HL-60 (cell line): Measurements from ENCODE around the gene KLC3.
A peak's percentile ranks its signal among the peaks of the same experiment; 100 is the strongest.

Experiments used
- DNase-seq, 2 experiments: peaks; one replicate each; pipeline ENCODE4 v3.0.0-alpha.2; 2010 to 2020; ENCODE audit warnings: low read depth in 1 of 2, low spot score in 1 of 2
- H3K27ac ChIP-seq: fragments of 250-450 bp; sonication (Bioruptor Pico); replicated peaks from 2 replicates; pipeline ENCODE4 v1.5.1; 2020; ENCODE audit warnings: mild to moderate bottlenecking, moderate library complexity
- H3K27me3 ChIP-seq: fragments of 250-450 bp; sonication (Bioruptor Pico); 2 replicates; pipeline ENCODE4 v1.5.1; 2021; ENCODE audit warnings: mild to moderate bottlenecking, moderate library complexity; ENCODE audit not compliant: insufficient read depth, poor library complexity, severe bottlenecking
- H3K4me3 ChIP-seq: replicated peaks from 2 replicates; pipeline ENCODE4 v1.5.1; 2011; ENCODE audit warnings: mild to moderate bottlenecking, control low read depth, low read length; ENCODE audit not compliant: insufficient read depth
- CTCF ChIP-seq: IDR thresholded peaks from one replicate; pipeline ENCODE4 v1.5.1; 2011; ENCODE audit warnings: low read length, control low read depth, inconsistent platforms; ENCODE audit not compliant: insufficient read depth
- GABPA ChIP-seq: IDR thresholded peaks from 2 replicates; pipeline ENCODE4 v1.6.1; 2012; ENCODE audit warnings: low read depth
- POLR2AphosphoS5 ChIP-seq: IDR thresholded peaks from 2 replicates; pipeline ENCODE4 v1.6.1; 2012; ENCODE audit warnings: low read depth
- REST ChIP-seq: IDR thresholded peaks from 2 replicates; pipeline ENCODE4 v1.6.1; 2012; ENCODE audit warnings: low read depth; ENCODE audit not compliant: insufficient replicate concordance
- SPI1 ChIP-seq: IDR thresholded peaks from 2 replicates; pipeline ENCODE4 v1.6.1; 2012; ENCODE audit warnings: low read depth, mild to moderate bottlenecking, borderline replicate concordance
- long read RNA-seq: library from polyadenylated mRNA; unstranded; transcript quantifications from one replicate; pipeline ENCODE4 v2.0.0, GENCODE V29; 2020

Gene KLC3
- long read RNA-seq: 0 reads

- TF ChIP-seq GABPA: no peak
- TF ChIP-seq REST: no peak
- no peak for TF ChIP-seq CTCF
- no peak for TF ChIP-seq POLR2AphosphoS5
- no peak for TF ChIP-seq SPI1
- no peak within 1 kb of the TSS for H3K27ac ChIP-seq
- no peak for DNase-seq
- peak within 1 kb of the TSS; percentile 30 for H3K4me3 ChIP-seq
- peaks cover 4% of the 10 kb centered on the region for H3K27me3 ChIP-seq
Observed at GRCh38 chr19:45340232-45340898, at the start of gene KLC3. TSS of gene KLC3 (plus strand) at chr19:45340750. CDS start at chr19:45345542, 4,792 bp downstream.

- H3K27ac ChIP-seq: no peak overlapping the region
- H3K4me3 ChIP-seq: no peak overlapping the region
- H3K27me3 ChIP-seq: no peaks in the 10 kb centered on the region
- TF ChIP-seq CTCF: no peak
- TF ChIP-seq GABPA: no peak
- TF ChIP-seq POLR2AphosphoS5: no peak
- no peak for TF ChIP-seq REST
- no peak for TF ChIP-seq SPI1
- DNase-seq: no peak
Observed at GRCh38 chr19:45291834-45292233, 48.7 kb upstream of the KLC3 start.

GRCh38 chr19:45293682-45294081 is 46.9 kb upstream of the KLC3 start:
- TF ChIP-seq SPI1 (no peak), POLR2AphosphoS5 (no peak), CTCF (no peak), REST (no peak), GABPA (no peak)
- Histone ChIP-seq H3K27me3 (no peaks in the 10 kb centered on the region), H3K27ac (no peak overlapping the region), H3K4me3 (no peak overlapping the region)
- no peak for DNase-seq
